Activated naive CD8-positive, alpha-beta T cell treated with anti-CD3 and anti-CD28 coated beads, Interleukin-2, amount 50 U/mL, for 16 hours (primary cell): ENCODE data around the gene MAGEA8.
"Not testable (repeated sequence)": the region's sequence is repeated elsewhere in the genome, so short reads cannot be mapped to it uniquely, and the experiment has no call there.

Source experiments
- DNase-seq: peaks from one replicate; pipeline ENCODE4 v3.0.0-alpha.2; 2020; ENCODE audit warnings: low read depth, low spot score

MAGEA8 gene

DNA sequence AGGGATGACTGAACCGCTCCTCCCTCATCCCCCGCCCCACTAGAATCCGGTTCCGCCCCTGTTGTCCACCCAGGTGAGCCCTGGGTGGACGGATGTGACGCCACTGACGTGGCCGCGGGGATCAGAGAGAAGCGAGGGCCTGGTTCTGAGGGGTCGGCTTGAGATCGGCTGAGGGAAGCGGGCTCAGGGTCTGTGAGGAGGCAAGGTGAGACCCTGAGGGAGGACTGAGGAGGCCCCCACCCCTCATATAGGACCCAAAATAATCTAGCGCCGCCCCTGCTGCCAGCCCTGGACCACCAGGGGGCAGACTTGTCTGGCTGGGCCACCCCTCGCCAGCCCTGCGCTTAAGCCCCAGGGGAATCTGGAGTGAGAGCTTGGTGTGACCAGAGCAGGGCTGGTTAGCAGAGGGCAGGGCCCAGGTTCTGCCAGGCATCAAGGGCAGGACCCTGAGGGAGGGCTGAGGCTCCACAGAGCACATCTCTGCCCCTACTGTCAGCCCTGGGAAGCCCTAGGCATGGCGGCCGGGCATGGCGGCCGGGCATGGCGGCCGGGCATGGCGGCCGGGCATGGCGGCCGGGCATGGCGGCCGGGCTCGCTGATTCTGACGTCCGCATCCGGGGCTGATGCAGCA lies at the start of gene MAGEA8:
Gene MAGEA8 (plus strand): TSS at position 103 of the 631 bp plus-strand sequence. CDS start 3,090 bp downstream, outside the sequence.
- no peak for DNase-seq

- no peak for DNase-seq
Measured at GRCh38 chrX:149831473-149831872, 49.5 kb upstream of the MAGEA8 start.

DNA sequence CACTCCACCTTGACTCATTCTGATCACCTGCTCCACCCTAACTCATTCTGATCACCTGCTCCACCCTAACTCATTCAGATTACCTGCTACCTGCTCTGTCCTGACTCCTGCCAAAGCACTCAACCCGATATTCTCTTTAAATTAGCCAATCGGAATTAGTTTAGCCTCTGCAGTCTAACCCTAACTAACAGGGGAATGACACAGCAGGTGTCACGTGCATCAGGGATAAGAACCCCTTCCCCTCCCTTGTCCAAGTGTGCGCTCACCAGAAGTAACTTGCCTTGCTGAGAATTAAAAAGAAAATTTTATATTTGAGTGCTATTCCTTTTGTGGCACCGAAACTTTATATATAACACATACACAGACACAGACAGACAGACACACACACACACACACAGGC lies 44.3 kb upstream of the MAGEA8 start:
- DNase-seq = not testable (repeated sequence)

- no peak for DNase-seq
Measured at GRCh38 chrX:149837167-149837566, 43.8 kb upstream of the MAGEA8 start.

- no peak for DNase-seq
Measured at GRCh38 chrX:149837639-149838038, 43.3 kb upstream of the MAGEA8 start.

GRCh38 chrX:149841929-149842328 lies 39.1 kb upstream of the MAGEA8 start:
- no peak for DNase-seq

GRCh38 chrX:149845385-149845784 lies 35.6 kb upstream of the MAGEA8 start:
- no peak for DNase-seq

DNA sequence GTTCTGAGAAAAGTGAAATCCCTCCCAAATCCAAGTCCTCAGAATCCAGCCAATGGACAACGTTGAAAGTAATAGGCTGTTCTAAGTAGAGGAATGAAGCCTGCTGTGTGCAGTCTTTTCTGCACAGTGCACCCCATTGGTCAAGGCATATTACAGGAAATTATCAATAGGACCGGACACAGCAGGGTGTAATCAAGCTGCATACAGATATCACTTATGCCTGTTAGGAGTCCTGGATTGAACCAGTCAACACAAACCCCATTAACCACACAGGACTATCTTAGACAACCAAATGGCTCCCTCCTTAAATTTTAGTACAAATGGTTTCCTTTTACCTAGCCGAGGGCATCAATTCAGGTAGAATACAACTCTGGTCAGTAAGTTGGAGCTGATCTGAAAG lies 34.2 kb upstream of the MAGEA8 start:
- DNase-seq = no peak

DNA sequence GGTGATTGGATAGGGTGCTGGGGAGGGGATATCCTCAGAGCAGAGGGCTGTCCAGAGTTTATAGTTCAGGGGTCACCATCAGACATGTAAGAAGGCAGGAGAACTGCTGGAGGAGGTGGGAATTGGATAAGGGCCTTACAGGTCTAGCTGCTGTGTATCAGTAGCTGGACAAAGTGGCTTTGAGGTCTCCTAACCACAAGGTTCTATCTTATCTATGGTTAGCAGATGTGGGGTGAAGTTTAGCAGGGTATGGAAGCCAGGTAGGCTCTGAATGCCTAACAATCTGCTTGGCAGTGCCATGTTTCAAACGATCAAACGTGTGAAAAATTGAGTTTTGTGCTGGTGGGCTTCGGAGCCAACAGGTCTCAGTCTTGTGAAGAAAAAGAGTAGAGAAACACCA lies 32.1 kb upstream of the MAGEA8 start:
- no peak for DNase-seq

DNA sequence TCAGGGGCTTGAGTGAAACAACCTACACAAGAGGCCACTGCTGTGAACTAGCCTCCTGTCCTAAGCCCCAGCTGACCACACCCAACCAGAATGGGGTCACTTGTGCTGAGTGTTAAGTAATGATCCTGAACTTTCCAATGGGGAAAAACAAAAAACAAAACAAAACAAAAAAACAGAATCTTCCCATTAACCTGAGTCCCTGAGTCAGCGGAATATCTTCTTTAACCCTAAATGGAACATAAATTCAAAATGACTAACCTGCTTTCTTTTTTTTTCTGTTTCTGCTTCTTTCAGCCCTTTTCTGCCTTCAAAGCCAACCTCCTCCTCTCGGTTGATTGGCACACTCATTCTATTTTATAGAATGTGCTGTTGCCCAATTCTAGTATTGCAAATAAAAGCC lies 31.2 kb upstream of the MAGEA8 start:
- no peak for DNase-seq

- DNase-seq = no peak
Measured at GRCh38 chrX:149851864-149852263, 29.1 kb upstream of the MAGEA8 start.

DNA sequence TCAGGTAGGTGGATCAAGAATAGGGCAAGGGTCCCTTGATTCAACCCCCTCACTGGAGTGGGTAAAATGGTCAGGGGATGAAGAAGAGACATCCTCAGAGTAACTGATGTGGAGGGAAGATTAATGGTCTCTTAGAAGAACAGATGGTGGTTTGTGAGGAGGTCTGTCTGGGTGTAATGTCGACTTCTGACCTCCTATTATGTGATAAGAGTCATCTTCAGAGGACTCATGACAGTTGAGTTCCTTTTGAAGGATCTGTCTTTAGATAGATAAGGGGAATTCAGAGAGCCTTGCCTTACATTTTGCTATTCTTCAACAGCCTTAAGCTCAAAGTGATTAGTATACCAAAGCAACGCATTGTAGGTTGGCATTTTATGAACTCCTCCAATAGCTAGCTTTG lies 27.1 kb upstream of the MAGEA8 start:
- DNase-seq = no peak

- no peak for DNase-seq
Measured at GRCh38 chrX:149858592-149858991, 22.4 kb upstream of the MAGEA8 start.

- no peak for DNase-seq
Measured at GRCh38 chrX:149860445-149860844, 20.5 kb upstream of the MAGEA8 start.

GRCh38 chrX:149865390-149865789 lies 15.6 kb upstream of the MAGEA8 start:
- no peak for DNase-seq

DNA sequence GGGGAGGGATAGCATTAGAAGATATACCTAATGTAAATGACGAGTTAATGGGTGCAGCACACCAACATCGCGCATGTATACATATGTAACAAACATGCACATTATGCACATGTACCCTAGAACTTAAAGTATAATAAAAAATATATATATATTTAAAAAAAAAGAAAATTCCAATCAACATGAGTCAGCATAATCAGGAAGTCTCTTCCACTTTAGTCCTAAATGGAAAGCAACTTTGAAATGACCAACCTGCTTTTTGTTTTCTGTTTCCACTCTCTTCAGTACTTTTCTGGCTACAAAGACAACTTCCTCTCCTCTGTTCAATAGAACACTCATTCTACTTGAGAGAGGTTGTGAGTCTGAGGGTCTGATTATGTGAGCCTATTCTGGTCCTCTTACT lies 13.5 kb upstream of the MAGEA8 start:
- no peak for DNase-seq

DNA sequence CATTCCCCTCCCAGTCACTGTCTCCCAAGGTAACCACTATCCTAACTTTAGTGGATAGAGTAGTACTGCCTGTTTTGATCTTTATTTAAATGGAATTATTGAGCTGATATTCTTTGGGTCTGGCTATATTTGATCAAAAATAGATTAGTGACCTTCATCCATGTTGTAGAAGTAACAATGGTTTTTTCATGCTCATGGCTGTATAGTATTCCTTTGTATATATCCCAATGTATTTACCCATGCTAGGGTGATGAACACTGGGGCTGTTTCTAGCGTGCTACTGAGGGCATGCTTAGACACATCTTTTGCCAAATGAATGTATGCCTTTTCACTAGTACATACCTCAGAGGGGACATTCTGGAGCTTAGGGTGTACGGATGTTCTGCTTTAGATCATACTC lies 10.1 kb upstream of the MAGEA8 start:
- no peak for DNase-seq

DNA sequence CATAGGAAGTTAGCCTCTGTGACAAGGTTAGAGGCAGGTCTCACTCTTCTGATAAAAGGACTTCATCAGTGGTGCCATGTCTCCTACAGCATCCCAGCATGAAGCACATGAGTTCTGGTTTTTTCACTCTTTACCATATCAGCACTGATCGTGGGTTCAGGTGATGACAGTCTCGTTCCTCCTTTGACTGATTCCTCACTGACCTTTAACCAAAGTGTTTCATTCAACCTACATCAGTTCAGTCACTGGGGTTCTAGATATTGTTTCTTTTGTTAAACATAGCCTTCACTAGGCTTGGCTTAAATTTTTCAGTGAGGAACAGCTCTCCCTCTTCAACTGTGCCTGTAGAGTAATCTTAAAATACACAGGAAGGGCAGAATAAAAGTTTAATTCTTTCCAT lies 9.6 kb upstream of the MAGEA8 start:
- DNase-seq = no peak

GRCh38 chrX:149871940-149872339 lies 9.0 kb upstream of the MAGEA8 start:
- DNase-seq = peak; percentile 3

- no peak for DNase-seq
Measured at GRCh38 chrX:149877157-149877556, 3.8 kb upstream of the MAGEA8 start.

DNA sequence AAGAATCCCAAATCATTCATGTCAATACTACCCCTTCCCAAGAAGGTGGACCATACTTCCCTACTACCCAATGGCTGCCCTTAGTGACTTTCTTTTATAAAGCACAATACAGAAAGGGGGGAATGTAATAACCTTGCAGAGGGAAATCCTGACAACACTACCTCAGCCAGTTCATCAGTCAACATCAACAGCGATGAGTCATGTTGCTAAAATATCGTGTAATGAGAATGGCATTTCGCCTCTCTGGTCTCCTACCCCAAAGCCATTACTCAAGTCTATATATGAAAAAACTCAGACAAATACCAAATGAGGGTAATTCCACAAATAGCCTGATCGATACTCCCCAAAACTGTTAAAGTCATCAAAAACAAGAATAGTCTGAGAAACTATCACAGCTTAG lies 3.3 kb upstream of the MAGEA8 start:
- no peak for DNase-seq

DNA sequence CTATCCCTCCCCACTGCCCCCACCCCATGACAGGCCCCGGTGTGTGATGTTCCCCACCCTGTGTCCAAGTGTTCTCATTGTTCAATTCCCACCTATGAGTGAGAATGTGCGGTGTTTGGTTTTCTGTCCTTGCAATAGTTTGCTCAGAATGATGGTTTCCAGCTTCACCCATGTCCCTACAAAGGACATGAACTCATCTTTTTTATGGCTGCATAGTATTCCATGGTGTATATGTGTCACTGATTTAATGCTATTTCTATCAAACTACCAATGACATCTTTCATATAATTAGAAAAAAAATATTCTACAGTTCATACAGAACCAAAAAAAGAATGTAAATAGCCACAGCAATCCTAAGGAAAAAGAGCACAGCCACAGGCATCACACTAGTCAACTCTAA lies 9.8 kb downstream of the MAGEA8 start:
- DNase-seq = not testable (repeated sequence)

GRCh38 chrX:149898554-149898953 lies 17.6 kb downstream of the MAGEA8 start:
- DNase-seq = no peak
